KOPT-K1 (cell line): ENCODE measurements around the gene SYNRG.
A peak's percentile ranks its signal among the peaks of the same experiment; 100 is the strongest.
"Not testable (repeated sequence)": the region's sequence is repeated elsewhere in the genome, so short reads cannot be mapped to it uniquely, and the experiment has no call there.

Source experiments
- H3K27ac ChIP-seq: fragments of 200-600 bp; sonication (generic); 2 replicates; pipeline ENCODE4 v1.5.1; 2016; ENCODE audit warnings: antibody characterized with exemption, mild to moderate bottlenecking, low read depth, low read length; ENCODE audit not compliant: poor library complexity, severe bottlenecking
- H3K36me3 ChIP-seq: fragments of 200-600 bp; sonication (generic); 2 replicates; pipeline ENCODE4 v1.5.1; 2017; ENCODE audit warnings: antibody characterized with exemption, mild to moderate bottlenecking, low read length, moderate library complexity; ENCODE audit not compliant: insufficient read depth
- H3K9me3 ChIP-seq: fragments of 200-600 bp; sonication (generic); 2 replicates; pipeline ENCODE4 v1.5.1; 2017; ENCODE audit warnings: antibody characterized with exemption, low read length, mild to moderate bottlenecking; ENCODE audit not compliant: insufficient read depth, poor library complexity, severe bottlenecking

SYNRG gene, protein sequence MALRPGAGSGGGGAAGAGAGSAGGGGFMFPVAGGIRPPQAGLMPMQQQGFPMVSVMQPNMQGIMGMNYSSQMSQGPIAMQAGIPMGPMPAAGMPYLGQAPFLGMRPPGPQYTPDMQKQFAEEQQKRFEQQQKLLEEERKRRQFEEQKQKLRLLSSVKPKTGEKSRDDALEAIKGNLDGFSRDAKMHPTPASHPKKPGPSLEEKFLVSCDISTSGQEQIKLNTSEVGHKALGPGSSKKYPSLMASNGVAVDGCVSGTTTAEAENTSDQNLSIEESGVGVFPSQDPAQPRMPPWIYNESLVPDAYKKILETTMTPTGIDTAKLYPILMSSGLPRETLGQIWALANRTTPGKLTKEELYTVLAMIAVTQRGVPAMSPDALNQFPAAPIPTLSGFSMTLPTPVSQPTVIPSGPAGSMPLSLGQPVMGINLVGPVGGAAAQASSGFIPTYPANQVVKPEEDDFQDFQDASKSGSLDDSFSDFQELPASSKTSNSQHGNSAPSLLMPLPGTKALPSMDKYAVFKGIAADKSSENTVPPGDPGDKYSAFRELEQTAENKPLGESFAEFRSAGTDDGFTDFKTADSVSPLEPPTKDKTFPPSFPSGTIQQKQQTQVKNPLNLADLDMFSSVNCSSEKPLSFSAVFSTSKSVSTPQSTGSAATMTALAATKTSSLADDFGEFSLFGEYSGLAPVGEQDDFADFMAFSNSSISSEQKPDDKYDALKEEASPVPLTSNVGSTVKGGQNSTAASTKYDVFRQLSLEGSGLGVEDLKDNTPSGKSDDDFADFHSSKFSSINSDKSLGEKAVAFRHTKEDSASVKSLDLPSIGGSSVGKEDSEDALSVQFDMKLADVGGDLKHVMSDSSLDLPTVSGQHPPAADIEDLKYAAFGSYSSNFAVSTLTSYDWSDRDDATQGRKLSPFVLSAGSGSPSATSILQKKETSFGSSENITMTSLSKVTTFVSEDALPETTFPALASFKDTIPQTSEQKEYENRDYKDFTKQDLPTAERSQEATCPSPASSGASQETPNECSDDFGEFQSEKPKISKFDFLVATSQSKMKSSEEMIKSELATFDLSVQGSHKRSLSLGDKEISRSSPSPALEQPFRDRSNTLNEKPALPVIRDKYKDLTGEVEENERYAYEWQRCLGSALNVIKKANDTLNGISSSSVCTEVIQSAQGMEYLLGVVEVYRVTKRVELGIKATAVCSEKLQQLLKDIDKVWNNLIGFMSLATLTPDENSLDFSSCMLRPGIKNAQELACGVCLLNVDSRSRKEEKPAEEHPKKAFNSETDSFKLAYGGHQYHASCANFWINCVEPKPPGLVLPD (N-terminal part only)

DNA sequence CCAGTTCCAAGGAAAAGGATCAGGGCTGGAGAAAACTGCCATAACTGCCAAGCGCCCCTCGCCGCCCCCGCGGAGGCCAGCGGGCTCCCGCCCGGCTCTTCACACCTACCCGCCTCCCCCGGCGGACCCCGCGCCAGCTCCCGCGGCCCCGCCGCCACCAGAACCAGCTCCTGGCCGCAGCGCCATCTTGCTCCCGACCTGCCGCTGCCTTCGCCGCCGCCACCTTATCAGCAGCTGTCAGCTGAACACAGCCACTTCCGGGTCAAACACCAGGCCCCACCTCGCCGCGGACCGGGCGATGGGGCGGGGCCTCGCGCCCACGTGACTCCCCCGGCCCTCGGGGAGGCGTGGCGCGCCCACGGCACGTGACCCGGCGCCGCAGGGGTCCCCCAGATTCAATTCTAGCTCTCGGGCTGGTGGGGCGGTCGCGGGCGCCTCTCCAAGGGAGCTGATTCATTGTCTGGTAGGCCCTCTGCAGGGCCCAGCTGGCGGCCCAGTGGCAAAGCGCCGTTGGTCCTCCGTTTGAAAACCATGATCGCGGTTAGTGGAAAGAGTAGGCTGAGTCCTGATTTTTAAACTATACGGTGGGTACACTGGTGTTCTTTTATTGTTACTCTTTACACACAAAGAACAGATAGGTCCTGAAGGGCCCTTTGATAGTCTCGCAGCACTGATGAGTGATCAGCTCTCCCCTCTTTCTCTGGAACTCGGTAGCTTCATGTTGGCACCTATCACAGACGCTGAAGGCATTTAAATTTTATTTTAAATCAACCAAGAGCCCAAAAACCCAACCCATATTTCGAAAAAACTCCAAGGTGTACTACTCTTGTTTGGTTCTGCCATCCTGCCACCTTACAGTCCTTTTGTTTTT is at the start of gene SYNRG:
SYNRG (minus strand) TSS at position 249 of the 871 bp plus-strand sequence; CDS start at position 186, 63 bp downstream.
- Histone ChIP-seq H3K36me3 (peaks cover 29% of the 10 kb centered on the region), H3K27ac (peak within 1 kb of the TSS; percentile 94)

DNA sequence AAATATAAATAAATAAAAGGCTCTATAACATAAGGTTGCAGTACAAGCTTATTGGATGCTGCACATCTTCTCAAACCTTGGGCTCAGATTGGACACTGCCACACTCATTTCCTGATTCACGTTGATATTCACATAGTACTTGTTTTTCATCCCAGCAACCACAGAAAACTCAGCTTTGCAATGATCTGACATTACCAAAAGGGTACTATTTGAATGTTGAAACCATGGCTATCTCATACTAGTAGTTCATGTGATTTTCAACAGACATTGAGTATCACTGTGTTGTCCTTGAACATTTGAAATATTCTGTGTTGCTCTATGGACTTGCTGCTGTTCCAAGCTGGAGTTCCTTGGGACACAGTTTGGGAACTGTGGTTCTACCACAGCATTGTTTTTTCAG is 48.0 kb upstream of the SYNRG start:
- no peaks in the 10 kb centered on the region for H3K36me3 ChIP-seq
- no peaks in the 10 kb centered on the region for H3K9me3 ChIP-seq
- no peak overlapping the region for H3K27ac ChIP-seq

More for the DNA sequence above, at the start of gene SYNRG:
- no peaks in the 10 kb centered on the region for H3K9me3 ChIP-seq

DNA sequence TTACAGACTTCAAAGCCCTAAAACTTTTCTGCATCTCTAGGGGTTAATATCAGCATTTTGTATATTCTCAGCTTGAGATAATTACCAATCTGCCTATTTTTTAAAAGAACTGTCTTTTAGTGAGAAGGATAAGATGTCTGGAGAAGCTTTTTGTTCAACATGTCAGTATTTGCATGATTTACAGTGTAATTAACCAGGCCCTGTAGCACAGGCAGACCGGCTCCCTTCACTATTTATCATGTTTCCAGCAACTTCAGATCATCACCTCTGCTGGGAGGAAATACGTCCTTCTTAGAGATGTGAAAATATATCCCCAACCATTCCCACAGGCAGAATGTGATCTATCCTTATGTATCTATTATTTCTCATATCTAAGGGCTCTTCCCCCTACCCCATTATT is 42.6 kb upstream of the SYNRG start:
- Histone ChIP-seq H3K9me3 (no peaks in the 10 kb centered on the region), H3K36me3 (no peaks in the 10 kb centered on the region), H3K27ac (no peak overlapping the region)

DNA sequence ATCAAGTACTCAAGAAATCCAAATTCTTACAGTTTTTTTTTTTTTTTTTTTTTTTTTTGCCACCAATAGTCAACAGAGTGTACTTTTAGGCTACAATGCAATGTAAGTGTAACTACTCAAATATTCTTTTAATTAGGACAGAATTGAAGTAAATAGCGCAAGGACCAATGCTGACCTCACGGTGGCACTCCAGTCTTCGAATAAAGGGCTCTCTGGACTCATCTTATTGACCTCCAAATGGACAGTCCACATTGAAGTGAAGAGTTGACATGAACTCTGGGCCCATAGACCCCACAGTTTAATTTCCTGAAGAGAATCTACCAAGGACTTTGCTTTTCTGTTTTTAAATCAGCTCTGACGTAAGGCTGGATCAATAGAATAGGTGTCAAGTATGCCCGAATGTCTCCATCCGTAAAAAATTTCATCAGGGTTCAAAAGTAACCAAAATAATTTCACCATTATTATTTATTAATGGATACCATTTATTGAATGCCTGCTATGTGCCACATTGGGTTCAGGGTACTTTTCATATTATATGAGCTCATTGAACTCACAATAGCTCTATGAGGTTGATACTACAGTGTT is 41.3 kb upstream of the SYNRG start:
- Histone ChIP-seq H3K36me3 (no peaks in the 10 kb centered on the region), H3K9me3 (no peaks in the 10 kb centered on the region), H3K27ac (no peak overlapping the region)

DNA sequence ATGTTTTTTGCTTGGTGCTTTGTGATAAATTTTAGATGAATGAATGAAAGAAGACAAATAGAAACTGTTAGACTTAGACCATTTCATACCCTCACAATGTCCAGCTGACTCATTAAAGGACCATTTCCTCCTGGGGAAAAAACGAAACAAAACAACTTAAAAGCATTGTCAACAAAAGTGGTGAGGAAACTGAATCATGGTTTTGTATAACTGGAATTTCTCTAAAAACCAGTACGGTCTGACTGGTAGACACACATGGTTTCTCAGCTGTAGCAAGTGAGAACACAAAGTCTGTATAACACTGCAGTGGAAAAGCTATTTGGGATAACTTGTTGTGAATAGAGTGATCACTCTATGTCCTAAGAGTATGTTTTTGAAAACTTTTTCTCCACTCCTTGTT is 39.3 kb upstream of the SYNRG start:
- no peaks in the 10 kb centered on the region for H3K36me3 ChIP-seq
- H3K27ac ChIP-seq = no peak overlapping the region
- no peaks in the 10 kb centered on the region for H3K9me3 ChIP-seq

DNA sequence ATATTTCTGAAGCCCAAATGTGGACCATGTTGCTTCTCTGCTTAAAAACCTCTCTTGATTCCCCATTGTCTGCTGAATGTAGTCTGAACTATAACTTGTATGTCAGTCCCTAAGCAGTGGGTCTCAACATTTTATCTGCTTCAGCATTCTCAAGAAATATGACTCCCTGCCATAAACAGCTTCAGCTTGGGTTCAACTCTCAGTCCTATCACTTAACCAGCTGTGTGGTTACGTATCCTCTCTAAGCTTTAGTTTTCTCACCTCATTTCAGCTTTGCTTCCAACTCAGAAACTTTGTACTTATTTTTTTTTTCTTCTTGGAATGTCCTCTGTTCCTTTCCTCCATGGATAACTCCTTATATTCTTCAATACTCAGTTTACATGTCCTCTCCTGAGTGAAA is 38.6 kb upstream of the SYNRG start:
- no peaks in the 10 kb centered on the region for H3K36me3 ChIP-seq
- H3K9me3 ChIP-seq = no peaks in the 10 kb centered on the region
- H3K27ac ChIP-seq = no peak overlapping the region

DNA sequence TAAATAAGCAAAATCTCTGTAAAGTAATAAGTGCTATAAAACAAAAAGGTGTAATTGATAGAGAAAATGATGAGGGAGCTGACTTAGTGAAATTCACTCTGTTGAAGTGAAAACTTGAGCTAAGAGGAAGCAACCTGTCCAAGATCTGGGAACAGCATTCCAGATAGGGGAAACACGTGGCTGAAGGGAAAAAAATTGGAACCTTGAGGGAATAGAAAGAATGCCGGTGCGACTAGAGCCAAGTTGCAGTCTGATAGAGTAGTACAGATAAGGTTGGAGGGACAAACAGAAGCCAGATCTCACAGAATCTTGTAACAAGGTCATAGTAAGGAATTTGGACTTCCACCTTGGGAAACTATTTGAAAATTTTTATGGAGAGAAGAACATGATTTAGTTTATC is 34.7 kb upstream of the SYNRG start:
- Histone ChIP-seq H3K36me3 (peaks cover 21% of the 10 kb centered on the region), H3K27ac (no peak overlapping the region), H3K9me3 (no peaks in the 10 kb centered on the region)

DNA sequence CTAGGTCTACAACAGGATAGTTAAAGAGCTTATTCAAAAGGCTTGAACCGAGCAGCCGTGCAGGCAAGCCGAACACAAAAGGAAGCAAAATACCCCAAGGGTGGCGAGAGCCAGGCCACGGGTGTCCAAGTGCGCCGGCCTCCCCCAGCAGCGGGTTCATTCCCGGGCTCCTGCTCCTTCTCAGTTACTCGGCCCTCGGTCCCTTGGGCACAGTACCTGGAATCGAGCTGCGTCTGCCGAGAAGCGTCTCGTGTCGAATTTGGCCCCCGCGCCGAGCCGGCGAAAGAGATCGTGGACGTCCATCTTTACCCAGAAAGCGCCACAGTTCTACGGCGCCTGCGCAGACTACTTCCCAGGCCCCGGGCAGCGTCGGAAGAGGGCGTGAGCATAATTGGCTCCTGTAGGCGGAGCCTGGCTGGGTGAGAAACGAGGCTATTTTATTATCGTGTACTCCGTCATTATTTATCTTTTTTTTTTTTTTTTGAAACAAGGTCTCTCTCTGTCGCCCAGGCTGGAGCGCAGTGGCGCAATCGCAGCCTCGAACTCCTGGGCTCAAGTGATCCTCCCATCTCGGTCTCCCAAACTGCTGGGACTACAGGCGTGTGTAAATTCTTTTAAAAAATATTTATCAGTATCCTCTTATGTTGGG is 34.0 kb upstream of the SYNRG start, which contains the start of gene DDX52:
DDX52 (minus strand) TSS at position 329 of the 649 bp plus-strand sequence; CDS start at position 303, 26 bp downstream.
- Histone ChIP-seq H3K27ac (peak within 1 kb of the TSS; percentile 71), H3K36me3 (peaks cover 26% of the 10 kb centered on the region), H3K9me3 (no peaks in the 10 kb centered on the region)

DNA sequence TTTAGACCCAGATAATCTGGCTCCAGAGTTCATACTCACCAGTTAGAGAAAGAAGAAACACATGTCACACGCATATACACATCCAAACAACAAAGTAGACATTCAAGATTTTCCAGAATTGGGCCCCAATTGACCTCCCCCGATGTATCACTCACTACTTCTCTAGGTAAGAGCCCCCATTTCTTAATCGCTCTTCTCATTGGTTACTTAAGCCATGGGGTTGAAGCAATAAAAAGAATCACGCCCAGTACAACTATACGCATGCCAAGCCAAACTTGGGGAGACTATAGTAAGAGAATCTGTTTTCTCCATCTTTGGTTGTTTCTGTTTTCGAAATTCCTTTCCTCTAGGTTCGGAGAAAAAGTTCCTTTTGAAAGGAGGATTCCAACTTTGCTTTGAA is 33.5 kb upstream of the SYNRG start:
- Histone ChIP-seq H3K9me3 (no peaks in the 10 kb centered on the region), H3K27ac (peak overlapping the region; percentile 71), H3K36me3 (peaks cover 31% of the 10 kb centered on the region)

DNA sequence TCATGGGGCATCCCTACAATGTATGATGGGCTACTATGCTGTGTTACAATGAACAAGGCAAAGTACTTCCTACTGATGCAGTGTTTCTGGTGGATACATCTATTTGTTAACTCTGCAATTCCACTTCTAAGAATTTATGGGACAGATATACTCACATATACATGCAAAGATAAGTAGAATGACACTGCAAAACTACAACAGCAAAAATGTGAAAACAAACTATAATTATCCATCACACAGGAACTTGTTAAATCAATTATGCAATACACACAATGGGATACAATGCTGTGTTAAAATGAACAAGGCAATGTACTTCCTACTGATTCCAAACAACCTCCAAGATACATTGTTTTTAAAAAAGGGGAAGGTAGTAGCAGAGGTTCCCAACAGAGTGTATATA is 30.8 kb upstream of the SYNRG start:
- Histone ChIP-seq H3K27ac (no peak overlapping the region), H3K36me3 (peaks cover 58% of the 10 kb centered on the region), H3K9me3 (no peaks in the 10 kb centered on the region)

DNA sequence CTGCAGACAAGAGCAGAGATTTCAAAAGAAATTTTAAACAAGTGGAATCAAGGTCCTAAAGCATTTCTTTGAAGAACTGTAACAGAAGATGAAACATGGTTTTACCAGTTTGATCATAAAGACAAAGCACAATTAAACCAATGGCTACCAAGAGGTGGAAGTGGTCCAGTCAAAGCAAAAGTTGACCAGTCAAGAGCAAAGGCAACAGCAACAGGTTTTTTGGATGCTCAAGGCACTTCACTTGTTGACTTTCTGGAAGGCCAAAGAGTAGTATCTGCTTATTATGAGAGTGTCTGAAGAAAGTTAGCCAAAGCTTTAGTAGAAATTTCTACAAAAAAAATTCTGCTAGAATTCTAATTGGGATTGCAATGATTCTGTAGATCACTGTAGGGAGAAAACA is 28.7 kb upstream of the SYNRG start:
- peaks cover 74% of the 10 kb centered on the region for H3K36me3 ChIP-seq
- H3K27ac ChIP-seq = no peak overlapping the region

DNA sequence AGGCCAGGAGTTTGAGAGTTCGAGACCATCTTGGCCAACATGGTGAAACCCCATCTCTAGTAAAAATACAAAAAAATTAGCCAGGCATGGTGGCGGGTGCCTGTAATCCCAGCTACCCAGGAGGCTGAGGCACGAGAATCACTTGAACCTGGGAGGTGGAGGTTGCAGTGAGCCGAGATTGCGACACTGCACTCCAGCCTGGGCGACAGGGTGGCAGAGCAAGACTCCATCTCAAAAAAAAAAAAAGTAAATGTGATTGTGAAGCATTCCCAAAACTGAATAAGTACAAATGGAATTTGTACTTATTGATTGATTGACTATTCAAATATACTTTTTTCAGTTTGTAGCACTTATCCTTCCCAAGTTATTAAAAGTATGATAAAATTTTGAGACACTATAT is 7.2 kb upstream of the SYNRG start:
- H3K9me3 ChIP-seq, H3K27ac ChIP-seq: not testable (repeated sequence)
- H3K36me3 ChIP-seq = peaks cover 95% of the 10 kb centered on the region

More for the DNA sequence above, 28.7 kb upstream of the SYNRG start:
- H3K9me3 ChIP-seq = no peaks in the 10 kb centered on the region

DNA sequence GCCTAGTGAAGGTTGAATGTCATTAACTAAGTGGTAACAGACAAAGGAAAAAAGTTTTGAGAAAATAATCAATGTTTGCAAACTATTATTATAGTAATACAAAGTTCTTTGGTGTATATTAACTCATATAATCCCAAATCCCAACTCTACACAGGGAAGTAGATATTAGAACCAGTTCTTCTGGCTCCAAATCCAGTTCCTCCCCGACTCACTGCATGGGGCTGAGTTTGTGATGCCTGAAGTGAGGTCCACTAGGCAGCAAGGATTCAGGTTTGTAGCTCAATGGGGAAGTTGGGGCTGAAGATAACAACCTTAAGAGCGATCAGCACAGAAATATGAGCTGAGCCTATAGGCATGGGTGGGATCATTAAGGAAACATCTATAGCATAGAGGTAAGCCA is 5.6 kb upstream of the SYNRG start:
- H3K9me3 ChIP-seq = no peaks in the 10 kb centered on the region
- H3K27ac ChIP-seq = no peak overlapping the region
- H3K36me3 ChIP-seq = peaks cover 79% of the 10 kb centered on the region
